ENCODE measurements around the gene RASGRF2. TPM values are rescaled to one million over a fixed set of nuclear protein-coding genes. Genes with fewer than 3 reads are reported as not detected.

The RASGRF2 gene
- total RNA-seq, 1 donor from 2014 or later = 1.4 TPM

GRCh38 chr5:81228084-81228483 lies 267.9 kb downstream of the RASGRF2 start:
- Mint-ChIP-seq H3K4me3 (ENCODE audit: unreplicated experiment) (no peak overlapping the region), H3K27me3 (ENCODE audit: unreplicated experiment) (no peaks in the 10 kb centered on the region), H3K4me1 (ENCODE audit: low read depth, unreplicated experiment) (peaks cover 12% of the 10 kb centered on the region), H3K27ac (ENCODE audit: unreplicated experiment) (peak overlapping the region; percentile 43), H3K36me3 (ENCODE audit: unreplicated experiment) (no peaks in the 10 kb centered on the region), H3K9me3 (ENCODE audit: unreplicated experiment) (peaks cover 2% of the 10 kb centered on the region)
- no peak for DNase-seq
- no peak for TF ChIP-seq CTCF (IDR thresholded peaks at IDR 0.05; ENCODE audit: partially characterized antibody, unreplicated experiment)

GRCh38 chr5:81230416-81230815 lies 270.3 kb downstream of the RASGRF2 start:
- peaks cover 5% of the 10 kb centered on the region for H3K27me3 Mint-ChIP-seq (ENCODE audit: unreplicated experiment)
- no peak for DNase-seq
- H3K4me1 Mint-ChIP-seq (ENCODE audit: low read depth, unreplicated experiment) = peaks cover 12% of the 10 kb centered on the region
- no peaks in the 10 kb centered on the region for H3K36me3 Mint-ChIP-seq (ENCODE audit: unreplicated experiment)
- no peak overlapping the region for H3K4me3 Mint-ChIP-seq (ENCODE audit: unreplicated experiment)
- no peak for TF ChIP-seq CTCF (IDR thresholded peaks at IDR 0.05; ENCODE audit: partially characterized antibody, unreplicated experiment)
- peaks cover 2% of the 10 kb centered on the region for H3K9me3 Mint-ChIP-seq (ENCODE audit: unreplicated experiment)
- no peak overlapping the region for H3K27ac Mint-ChIP-seq (ENCODE audit: unreplicated experiment)

GRCh38 chr5:81232464-81233079 lies 272.4 kb downstream of the RASGRF2 start:
- peaks cover 2% of the 10 kb centered on the region for H3K9me3 Mint-ChIP-seq (ENCODE audit: unreplicated experiment)
- no peak for TF ChIP-seq CTCF (IDR thresholded peaks at IDR 0.05; ENCODE audit: partially characterized antibody, unreplicated experiment)
- H3K27ac Mint-ChIP-seq (ENCODE audit: unreplicated experiment) = no peak overlapping the region
- no peaks in the 10 kb centered on the region for H3K36me3 Mint-ChIP-seq (ENCODE audit: unreplicated experiment)
- H3K4me3 Mint-ChIP-seq (ENCODE audit: unreplicated experiment) = peak overlapping the region; percentile 43
- peaks cover 4% of the 10 kb centered on the region for H3K4me1 Mint-ChIP-seq (ENCODE audit: low read depth, unreplicated experiment)
- peaks cover 5% of the 10 kb centered on the region for H3K27me3 Mint-ChIP-seq (ENCODE audit: unreplicated experiment)
- DNase-seq = no peak

- Mint-ChIP-seq H3K27me3 (ENCODE audit: unreplicated experiment) (peaks cover 5% of the 10 kb centered on the region), H3K9me3 (ENCODE audit: unreplicated experiment) (peaks cover 2% of the 10 kb centered on the region), H3K4me1 (ENCODE audit: low read depth, unreplicated experiment) (peaks cover 2% of the 10 kb centered on the region), H3K4me3 (ENCODE audit: unreplicated experiment) (peak within 1 kb of the TSS; percentile 84), H3K27ac (ENCODE audit: unreplicated experiment) (peak within 1 kb of the TSS; percentile 22), H3K36me3 (ENCODE audit: unreplicated experiment) (no peaks in the 10 kb centered on the region)
- TF ChIP-seq CTCF (IDR thresholded peaks at IDR 0.05; ENCODE audit: partially characterized antibody, unreplicated experiment) = no peak
- peak; percentile 68 for DNase-seq
Observed at GRCh38 chr5:81233080-81233634, 273.0 kb downstream of the RASGRF2 start, which contains the start of gene CKMT2. Gene CKMT2 (plus strand): TSS chr5:81233322. CDS start chr5:81251133, 17,811 bp downstream.

- H3K4me1 Mint-ChIP-seq (ENCODE audit: low read depth, unreplicated experiment) = no peaks in the 10 kb centered on the region
- H3K27me3 Mint-ChIP-seq (ENCODE audit: unreplicated experiment) = peaks cover 5% of the 10 kb centered on the region
- no peak for DNase-seq
- no peak for TF ChIP-seq CTCF (IDR thresholded peaks at IDR 0.05; ENCODE audit: partially characterized antibody, unreplicated experiment)
- H3K4me3 Mint-ChIP-seq (ENCODE audit: unreplicated experiment) = no peak overlapping the region
- H3K27ac Mint-ChIP-seq (ENCODE audit: unreplicated experiment) = no peak overlapping the region
- H3K36me3 Mint-ChIP-seq (ENCODE audit: unreplicated experiment) = no peaks in the 10 kb centered on the region
- H3K9me3 Mint-ChIP-seq (ENCODE audit: unreplicated experiment) = peaks cover 2% of the 10 kb centered on the region
Observed at GRCh38 chr5:81234299-81234698, 274.1 kb downstream of the RASGRF2 start.

Measured in glutamatergic neuron (in vitro differentiated cells).